Peyer's patch (tissue), 4 donors: ENCODE data around the gene WDR18.

Source experiments
- CTCF ChIP-seq, 6 experiments: fragments of 450-650 bp in 4 of 6; fragments of 200-600 bp in 2 of 6; sonication (generic) in 1 of 6; IDR thresholded peaks; one replicate each; pipeline ENCODE4 v1.5.1; 2017 to 2019; ENCODE audit warnings: antibody characterized with exemption in 6 of 6, mild to moderate bottlenecking in 3 of 6, moderate library complexity in 1 of 6
- POLR2A ChIP-seq, 2 donors: fragments of 450-650 bp; IDR thresholded peaks; one replicate each; pipeline ENCODE4 v1.5.1; 2017; ENCODE audit warnings: antibody characterized with exemption in 2 of 2, mild to moderate bottlenecking in 2 of 2, moderate library complexity in 2 of 2

- TF ChIP-seq POLR2A (IDR thresholded peaks at IDR 0.05) (no peak), CTCF (IDR thresholded peaks at IDR 0.05) (no peak)
These were observed 1.9 kb downstream of the WDR18 start for GRCh38 chr19:986083-986482.
